Stomach (tissue), 4 donors: Measurements from ENCODE around the gene SSBP4.

Source experiments
- CTCF ChIP-seq, 7 experiments: fragments of 450-650 bp in 4 of 7; fragments of 200-600 bp in 3 of 7; sonication (generic) in 3 of 7; IDR thresholded peaks; one replicate each; pipeline ENCODE4 v1.5.1; 2016 to 2019; ENCODE audit warnings: antibody characterized with exemption in 7 of 7, control low read depth in 2 of 7, mild to moderate bottlenecking in 1 of 7
- POLR2A ChIP-seq, 4 donors: fragments of 450-650 bp; IDR thresholded peaks; one replicate each; pipeline ENCODE4 v1.6.1; 2016; ENCODE audit warnings: antibody characterized with exemption in 4 of 4, control low read depth in 2 of 4, mild to moderate bottlenecking in 1 of 4, moderate library complexity in 1 of 4

- TF ChIP-seq POLR2A (IDR thresholded peaks at IDR 0.05) (no peak), CTCF (IDR thresholded peaks at IDR 0.05) (no peak)
These were observed 16.9 kb downstream of the SSBP4 start for GRCh38 chr19:18435842-18436670.
